GM19452 (cell line): ENCODE data around the gene TNFAIP3.

Experiments
- ATAC-seq: cut with Tn5 transposase; IDR thresholded peaks from one replicate; pipeline ENCODE4 v1.9.1; 2021; ENCODE audit not compliant: unreplicated experiment

Gene TNFAIP3

DNA sequence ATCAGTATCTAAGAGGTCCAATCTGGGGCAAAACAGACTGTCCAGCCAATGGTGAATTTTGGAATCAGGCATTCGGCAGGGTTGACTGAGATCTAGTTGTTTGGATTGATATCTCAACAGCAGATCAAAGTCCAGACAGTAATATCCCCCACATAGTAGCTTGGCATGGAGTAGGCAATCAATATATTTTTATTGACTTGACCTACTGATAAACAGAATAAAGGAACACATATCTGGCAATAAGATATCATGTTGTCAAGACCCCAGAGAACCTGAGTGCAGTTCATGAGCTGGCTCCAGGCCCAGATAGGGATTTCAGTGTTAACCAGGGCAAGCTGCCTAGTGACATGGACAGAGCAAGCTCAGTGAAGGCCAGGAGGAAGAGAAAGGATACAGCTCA lies 34.4 kb downstream of the TNFAIP3 start:
- ATAC-seq = no peak

DNA sequence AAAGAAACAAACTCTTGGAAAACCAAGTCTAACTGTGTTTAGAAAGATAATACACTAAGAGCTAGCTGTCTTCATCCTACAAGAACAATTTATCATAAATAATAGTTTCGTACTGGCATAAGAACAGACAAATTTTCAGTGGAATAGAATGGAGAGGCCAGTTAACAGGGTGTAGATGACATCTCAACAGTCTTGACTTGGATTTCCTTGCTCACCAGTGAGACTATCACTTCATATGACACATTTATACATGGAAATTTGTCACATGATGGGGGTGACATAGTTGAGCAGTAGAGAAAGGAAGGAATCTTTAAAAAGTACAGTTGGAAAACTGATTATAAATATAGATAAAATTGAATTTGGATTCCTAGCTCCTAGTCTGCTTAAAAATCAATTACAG lies 35.6 kb downstream of the TNFAIP3 start:
- ATAC-seq = no peak

DNA sequence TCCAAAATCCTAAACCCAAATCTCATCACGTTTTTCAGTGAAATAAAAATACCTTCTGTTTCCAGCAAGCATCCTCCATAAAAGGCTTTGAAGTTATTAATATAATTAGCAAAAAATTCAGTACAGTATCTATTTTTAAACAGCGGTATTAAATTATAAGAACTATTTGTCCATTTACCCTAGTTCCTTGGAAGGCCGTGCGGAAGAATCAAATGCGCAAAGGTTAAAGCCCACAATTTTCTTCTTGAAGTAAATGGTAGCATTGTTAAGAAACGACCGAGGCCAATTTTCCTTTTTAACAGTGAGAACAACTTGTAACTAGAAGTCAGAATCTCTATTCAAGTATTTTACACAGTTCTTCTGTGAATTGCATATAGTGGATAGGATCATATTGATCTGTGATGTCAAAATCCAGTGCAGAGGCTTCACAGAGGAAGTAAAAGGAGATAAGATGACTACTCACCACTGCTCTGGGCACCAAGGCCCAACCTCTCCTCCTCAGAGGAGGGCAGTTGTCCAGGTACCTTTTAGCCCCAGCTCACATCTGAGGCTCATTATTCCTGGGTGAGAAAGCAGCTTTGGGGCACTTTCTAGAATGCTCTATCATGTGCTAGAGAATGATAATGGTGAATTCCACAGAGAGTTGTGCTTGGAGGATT lies 36.3 kb downstream of the TNFAIP3 start:
- ATAC-seq = no peak

DNA sequence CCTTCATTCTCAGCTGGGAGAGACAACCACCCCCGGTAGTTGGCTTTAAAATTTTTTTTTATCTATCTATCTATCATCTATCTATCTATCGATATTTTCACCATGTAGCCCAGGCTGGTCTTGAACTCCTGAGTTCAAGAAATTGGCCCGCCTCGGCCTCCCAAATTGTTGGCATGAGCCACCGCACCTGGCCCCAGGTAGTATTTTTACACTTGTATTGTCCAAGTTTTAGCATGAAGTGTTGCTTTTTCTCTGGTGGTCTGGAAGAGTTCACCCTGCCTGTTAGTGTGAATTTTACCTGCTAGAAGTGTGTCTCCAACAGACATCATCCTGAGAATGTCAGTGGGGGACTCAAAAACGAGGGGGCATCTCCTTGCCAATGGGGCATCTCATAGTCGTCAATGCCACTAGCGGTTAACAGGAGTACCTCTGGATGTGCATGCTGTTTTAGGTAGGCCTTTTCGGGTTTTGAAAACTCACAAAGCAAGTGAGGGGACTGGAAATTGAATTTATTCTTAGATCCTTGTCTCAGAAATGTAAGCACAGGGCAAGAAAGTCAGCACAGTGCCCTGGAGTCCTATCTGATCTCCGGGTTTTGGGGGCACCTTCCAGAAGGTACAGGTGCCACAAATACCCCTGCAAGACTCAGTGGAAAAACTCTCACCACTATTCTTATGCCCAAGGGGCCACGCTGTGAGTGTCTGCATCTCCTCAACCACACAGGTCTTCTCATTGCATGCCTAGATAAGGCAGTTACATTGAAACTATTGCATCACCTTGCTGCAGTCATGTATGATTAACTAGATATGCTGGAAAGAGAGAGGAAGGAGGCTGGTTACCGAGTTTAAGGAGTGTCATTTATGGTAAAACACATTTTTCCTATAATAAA lies 37.1 kb downstream of the TNFAIP3 start:
- ATAC-seq = peak; percentile 89

DNA sequence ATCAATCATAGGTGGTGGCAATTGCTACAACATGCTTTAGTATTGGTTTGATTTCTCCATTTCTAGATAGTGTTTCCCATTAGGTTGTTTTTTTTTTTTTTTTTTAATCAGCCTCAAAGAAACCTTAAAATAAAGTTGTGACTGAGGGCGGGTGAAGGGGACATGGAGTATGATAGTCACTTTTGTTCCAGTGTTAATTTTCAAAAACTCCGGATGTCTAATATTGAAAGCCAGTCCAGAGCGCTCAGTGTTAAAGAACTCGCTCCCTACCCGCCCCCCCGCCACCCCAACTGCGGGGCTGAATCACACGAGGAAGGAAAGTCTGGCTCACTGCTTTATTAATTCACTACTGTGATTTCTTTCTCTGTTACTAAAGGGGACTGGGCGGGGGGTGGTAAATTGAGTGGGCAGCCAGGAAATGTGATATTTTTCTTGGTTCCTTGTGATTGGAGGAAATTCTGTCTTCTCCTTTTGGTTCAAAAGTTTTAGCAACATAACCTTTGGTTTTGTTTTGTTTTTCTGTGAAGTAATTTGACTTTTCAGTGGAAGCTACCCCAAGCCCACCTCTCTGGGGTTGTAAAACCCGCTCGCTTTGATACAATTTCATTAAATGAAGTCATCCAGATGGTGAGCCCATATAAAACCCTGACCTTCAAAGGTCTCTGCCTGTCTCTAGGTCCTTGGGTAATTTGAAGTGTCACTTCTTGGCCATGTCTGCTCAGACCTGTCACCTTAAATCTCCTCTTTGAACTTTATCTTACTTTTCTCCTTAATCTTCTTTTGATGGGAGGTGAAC lies 38.0 kb downstream of the TNFAIP3 start:
- ATAC-seq = peak; percentile 48

DNA sequence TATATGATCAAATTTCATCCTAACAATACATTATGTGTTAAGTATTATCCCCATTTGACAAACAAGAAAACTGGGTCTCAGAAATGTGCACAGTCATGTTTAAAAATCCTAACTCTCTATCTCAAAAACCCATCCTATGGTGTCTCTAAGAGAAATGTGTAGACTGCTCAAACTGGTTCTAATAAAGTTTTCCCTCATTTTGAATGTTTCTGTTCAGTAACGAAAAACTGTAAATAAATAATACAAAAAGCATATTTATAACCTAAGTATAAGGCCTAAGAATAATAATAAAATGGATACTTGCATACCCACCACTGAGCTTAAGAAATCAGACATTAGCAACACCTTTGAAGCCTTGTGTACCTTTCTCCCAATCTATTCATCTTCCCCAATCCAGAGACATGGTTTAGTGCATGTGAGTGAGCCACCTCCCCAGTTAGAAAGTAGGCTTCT lies 39.0 kb downstream of the TNFAIP3 start:
- ATAC-seq = no peak

DNA sequence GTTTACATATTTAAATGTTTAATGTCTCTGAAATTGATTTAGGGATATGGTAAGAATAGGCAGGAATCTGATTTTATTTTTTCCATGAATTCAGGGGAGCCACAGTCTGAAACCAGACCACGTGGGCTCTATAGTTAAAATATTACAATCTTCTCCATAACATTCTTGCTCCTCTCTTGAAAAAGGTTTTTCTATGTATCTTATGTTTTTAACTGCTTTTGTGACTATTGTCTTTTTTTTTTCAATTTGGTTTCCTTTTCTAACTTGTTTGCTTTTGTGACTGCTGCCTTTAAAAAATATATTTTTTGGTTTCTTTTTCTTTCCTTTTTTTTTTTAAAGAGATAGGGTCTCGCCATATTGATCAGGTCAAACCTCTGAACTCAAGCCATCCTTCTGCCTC lies 40.1 kb downstream of the TNFAIP3 start:
- ATAC-seq = no peak

DNA sequence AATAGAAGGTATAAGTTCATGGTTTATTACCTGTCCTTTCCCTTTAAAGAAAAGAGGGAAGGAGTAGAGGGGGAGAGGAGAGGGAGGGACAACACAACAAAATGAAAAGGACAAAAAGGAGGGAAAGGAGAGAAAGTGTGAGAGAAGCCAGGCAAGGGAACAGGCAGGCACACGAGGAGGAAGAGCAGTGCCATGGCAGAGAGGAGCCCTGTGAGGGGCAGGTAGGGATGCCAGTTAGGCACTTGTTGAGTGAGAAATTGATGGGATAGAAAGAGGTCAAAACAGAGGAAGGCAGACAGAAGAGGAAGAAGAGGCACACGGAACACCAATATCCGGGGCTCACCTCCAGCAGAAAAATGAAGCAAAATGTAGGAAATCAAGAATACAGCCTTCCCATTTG lies 42.5 kb downstream of the TNFAIP3 start:
- no peak for ATAC-seq

DNA sequence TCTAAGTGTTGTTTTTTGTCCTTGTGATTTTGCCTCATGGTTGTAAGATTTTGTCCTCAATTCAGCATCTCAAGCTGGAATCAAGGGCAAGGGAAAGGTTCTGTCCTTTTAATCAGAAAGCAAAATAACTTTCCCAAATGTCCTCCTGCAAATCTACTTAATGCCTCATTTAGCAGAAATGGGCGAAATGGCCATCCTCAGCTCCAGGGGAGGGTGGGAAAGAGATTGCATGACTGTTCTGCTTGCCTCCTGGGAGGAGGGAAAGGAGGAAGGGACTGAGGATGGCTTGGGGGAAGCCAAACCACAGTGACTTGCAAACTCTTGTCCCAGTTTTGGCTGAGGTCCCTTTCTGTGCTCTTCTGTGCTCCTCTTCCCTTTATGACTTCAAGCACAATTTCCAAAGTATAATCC lies 43.4 kb downstream of the TNFAIP3 start:
- no peak for ATAC-seq

DNA sequence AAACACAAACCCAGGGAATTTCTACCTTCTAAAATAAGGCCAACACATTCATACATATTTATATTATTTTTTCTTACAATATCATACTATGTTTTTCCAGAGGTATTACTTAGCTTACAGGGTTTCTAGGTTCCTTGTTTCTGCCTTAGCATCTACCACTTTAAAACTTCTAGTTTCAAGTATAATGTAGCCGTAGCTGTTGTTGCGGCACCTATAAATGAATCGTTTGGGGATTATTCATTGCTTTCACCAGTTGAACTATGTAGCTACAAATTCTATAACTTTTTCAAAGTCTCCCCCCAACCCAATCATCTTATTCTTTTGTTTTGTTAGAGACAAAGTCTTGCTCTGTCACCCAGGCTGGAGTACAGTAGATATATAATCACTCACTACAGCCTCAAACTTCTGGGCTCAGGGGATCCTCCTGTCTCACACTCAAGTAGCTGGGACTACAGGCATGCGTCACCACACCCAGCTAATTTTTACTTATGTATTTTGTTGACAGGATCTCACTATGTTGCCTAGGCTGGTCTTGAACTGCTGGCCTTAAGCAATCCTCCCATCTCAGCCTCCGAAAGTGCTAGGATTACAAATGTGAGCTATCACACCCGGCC lies 43.9 kb downstream of the TNFAIP3 start:
- ATAC-seq = no peak

DNA sequence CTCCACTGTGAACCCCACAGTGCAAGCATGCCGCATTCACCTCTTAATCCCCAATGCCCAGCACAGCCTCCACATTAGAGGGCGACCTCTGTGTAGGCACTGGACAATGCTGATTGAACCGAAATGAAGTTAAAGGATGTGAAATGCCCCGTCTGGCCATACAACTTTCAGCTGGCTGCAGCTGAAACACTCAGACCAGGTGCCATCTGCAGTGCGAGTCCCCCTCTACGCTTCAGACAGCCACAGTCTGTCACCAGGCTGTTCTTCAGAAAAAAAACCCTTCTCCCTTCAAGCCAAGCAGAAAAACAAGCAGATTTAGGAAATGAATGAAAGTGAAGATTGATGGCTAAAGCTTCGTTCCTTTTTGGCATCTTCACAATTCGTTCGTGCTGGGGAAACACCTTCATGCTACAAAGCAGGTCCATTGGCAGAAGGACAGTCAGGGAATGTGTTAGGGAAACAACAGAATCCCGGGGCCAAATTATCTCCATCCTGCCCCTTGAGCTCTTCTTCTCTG lies 44.7 kb downstream of the TNFAIP3 start:
- no peak for ATAC-seq

DNA sequence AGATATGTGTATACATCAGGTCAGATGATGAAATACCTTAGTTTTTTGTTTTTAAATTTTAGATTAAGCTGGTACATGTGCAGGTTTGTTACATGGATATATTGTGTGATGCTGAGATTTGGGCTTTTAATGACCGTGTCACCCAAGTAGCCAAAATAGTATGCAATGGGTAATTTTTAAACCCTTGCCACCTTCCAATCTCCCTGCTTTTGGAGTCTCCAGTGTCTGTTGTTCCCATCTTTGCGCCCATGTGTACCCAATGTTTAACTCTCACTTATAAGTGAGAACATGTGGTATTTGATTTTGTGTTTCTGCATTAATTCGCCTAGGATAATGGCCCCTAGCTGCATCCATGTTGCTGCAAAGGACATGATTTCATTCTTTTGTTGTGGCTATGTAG lies 45.8 kb downstream of the TNFAIP3 start:
- no peak for ATAC-seq

DNA sequence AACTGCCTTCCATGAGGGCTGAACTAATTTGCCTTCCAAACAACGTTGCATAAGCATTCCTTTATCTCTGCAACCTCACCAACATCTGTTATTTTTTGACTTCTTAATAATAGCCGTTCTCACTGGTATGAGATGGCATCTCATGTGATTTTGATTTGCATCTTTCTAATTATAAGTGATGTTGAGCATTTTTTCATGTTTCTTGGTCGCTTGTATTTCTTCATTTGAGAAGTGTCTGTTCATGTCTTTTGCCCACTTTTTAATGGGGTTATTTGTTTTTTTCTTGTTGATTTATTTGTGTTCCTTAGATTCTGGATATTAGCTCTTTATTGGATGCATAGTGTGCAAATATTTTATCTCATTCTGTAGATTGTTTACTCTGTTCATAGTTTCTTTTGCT lies 46.4 kb downstream of the TNFAIP3 start:
- ATAC-seq = no peak

DNA sequence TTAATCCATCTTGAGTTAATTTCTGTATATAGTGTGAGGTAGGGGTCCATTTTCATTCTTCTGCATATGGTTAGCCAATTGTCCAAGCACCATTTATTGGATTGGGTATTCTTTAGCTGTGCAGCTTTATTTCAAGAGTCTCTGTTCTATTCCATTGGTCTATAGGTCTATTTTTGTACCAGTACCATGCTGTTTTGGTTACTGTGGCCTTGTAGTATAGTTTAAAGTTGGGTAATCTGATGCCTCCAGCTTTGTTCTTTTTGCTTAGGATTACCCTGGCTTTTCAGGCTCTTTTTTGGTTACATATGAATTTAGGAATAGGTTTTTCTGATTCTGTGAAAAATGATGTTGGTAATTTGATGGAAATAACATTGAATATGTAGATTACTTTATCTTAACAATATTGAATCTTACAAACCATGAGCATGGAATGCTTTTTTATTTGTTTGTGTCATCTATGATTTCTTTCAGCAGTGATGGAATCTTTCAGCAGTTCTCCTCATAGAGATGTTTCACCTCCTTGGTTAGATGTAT lies 47.0 kb downstream of the TNFAIP3 start:
- ATAC-seq = no peak

DNA sequence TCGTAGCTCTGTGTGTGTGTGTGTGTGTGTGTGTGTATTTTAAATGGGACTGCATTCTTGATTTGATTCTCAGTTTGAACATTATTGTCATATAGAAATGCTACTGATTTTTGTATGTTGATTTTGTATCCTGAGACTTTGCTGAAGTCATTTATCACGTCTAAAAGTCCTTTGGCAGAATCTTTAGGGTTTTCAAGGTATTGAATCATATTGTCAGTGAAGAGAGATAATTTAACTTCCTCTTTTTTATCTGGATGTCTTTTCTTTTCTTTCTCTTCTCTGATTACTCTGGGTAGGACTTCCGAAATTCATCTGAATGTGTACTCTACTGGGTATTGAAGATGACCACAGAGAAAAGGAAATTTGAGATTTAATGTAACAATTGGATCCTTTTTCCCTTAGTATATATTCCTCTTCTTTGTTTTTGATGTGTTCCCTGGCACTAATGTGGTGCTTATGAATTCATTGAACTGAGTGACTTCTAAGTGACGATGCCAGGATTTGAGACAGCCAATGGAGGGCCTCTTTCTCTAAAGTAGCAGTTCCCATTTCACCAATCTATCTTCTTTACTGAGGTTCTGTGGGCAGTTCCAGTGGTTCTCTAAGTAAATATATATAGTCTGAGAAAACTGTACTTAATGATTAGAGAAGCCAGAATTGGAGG lies 47.6 kb downstream of the TNFAIP3 start:
- ATAC-seq = no peak

DNA sequence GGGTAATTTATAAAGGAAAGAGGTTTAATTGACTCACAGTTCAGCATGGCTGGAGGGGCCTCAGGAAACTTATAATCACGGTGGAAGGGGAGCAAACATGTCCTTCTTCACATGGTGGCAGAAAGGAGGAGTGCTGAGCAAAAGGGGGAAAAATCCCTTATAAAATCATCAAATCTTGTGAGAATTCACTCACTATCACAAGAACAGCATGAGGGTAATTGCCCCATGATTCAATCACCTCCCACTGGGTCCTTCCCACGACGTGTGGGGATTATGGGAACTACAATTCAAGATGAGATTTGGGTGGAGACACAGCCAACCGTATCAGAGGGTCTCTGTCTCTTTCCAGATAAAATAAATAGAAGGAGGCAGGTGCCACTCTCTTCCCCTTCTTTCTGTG lies 48.7 kb downstream of the TNFAIP3 start:
- ATAC-seq = no peak

DNA sequence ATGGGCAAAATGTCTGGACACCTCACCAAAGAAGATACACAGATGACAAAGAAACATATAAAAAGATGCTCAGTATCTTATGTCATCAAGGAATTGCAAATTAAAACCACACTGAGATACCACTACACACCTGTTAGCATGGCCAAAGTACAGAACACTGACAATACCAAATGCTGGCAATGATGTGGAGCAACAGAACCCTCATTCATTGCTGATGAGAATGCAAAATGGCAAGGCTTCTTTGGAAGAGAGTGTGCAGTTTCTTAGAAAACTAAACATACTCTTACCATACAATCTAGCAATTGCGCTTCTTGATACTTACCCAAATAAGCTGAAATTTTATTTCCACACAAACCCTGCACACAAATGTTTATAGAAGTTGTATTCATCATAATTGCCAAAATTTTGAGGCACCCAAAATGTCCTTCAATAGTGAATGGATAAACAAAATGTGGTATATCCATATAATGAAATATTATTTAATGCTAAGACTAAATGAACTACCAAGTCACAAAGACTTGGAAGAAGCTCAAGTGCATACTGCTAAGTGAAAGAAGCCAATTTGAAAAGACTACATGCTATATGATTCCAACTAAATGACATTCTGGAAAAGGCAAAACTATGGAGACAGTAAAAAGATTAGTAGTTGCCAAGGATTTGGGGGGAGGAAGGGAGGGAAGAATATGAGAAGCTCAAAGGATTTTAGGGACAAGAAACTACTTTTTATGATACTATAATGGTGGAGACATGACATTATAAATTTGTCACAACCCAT lies 50.7 kb downstream of the TNFAIP3 start:
- ATAC-seq = no peak

DNA sequence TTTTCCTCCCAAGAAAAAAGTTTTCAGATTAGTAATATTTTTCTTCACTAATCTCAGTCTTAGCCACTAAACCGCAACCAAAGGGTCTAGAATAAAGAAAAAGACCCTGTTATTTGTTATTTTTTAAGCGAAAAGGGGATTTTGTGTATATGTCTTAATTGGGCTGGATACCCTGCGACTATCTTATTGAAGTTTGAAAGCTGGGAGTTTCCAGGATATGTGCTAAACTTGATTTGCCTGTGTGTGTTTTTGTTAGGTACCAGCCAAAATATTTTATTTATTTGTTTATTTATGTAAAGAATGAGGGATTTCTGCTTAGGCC lies 52.4 kb downstream of the TNFAIP3 start:
- ATAC-seq = no peak
